DMS 273 treated with DMSO at 0.1 percent for 48 hours (cell line): ENCODE data around the gene PLEKHA6.
A peak's percentile ranks its signal among the peaks of the same experiment; 100 is the strongest.

Experiments
- DNase-seq: peaks from one replicate; lab custom pipeline; 2025; lab: John Stamatoyannopoulos, UW

PLEKHA6 gene, protein sequence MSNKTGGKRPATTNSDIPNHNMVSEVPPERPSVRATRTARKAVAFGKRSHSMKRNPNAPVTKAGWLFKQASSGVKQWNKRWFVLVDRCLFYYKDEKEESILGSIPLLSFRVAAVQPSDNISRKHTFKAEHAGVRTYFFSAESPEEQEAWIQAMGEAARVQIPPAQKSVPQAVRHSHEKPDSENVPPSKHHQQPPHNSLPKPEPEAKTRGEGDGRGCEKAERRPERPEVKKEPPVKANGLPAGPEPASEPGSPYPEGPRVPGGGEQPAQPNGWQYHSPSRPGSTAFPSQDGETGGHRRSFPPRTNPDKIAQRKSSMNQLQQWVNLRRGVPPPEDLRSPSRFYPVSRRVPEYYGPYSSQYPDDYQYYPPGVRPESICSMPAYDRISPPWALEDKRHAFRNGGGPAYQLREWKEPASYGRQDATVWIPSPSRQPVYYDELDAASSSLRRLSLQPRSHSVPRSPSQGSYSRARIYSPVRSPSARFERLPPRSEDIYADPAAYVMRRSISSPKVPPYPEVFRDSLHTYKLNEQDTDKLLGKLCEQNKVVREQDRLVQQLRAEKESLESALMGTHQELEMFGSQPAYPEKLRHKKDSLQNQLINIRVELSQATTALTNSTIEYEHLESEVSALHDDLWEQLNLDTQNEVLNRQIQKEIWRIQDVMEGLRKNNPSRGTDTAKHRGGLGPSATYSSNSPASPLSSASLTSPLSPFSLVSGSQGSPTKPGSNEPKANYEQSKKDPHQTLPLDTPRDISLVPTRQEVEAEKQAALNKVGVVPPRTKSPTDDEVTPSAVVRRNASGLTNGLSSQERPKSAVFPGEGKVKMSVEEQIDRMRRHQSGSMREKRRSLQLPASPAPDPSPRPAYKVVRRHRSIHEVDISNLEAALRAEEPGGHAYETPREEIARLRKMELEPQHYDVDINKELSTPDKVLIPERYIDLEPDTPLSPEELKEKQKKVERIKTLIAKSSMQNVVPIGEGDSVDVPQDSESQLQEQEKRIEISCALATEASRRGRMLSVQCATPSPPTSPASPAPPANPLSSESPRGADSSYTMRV

DNA sequence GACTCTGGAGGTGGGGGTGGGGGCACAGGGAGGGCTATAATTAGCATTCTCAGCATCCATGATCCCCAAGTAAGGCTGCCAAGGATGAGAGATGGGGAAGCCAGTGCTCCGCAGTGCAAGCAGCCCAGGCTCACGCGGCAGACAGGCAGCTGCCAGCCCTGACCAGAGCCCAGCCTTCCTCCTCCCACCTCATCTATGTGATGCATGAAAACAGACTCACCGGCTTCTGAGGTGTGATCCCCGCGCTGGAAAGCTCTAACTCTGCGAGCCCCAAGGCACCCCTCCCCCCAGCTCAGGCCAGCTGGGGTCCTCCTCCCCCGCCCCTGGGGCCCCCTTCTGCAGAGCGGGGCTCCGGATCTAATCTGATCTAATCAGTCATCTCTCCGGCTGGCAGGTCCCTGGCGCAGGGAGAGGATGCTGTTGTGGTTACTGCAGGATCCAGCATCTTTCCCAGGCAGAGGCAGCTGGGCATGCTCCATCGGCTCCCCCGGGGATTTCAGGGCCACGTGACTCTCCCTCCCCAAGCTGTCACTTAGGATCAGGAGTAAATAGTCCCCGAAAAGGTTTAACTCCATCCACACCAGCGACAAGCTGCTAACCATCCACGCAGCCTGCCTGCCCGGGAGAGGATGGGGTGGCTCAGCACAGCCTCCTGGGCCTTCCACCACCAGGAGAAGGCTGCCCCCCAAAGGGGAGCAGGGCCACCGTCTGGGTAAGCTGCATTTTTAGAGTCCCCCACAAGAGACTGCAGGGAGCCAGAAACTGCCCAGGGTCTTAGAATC is at the start of gene PLEKHA6:
Gene PLEKHA6, minus strand, starts transcription at position 456 of the 782 bp plus-strand sequence. CDS start 86,202 bp downstream, outside the sequence.
- peak; percentile 94 for DNase-seq

DNA sequence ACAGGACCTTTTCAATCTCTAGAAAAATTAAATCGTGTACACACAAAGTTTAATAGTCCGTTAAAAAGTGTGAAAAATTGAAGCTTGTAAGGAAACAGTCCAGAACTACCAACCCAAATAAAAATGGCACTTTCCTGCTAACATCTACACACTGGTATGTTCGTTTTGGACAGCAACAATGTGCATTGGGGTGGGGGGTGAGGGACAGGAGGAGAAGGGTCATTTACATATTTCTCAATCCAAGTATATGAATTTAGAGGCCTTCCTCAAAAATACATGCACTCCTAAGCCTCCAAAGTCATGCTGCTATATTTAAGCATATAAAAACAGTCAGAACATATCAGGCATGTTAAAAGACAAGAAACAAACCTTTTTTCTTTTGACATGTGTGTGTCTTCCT is 49.4 kb upstream of the PLEKHA6 start:
- no peak for DNase-seq

DNA sequence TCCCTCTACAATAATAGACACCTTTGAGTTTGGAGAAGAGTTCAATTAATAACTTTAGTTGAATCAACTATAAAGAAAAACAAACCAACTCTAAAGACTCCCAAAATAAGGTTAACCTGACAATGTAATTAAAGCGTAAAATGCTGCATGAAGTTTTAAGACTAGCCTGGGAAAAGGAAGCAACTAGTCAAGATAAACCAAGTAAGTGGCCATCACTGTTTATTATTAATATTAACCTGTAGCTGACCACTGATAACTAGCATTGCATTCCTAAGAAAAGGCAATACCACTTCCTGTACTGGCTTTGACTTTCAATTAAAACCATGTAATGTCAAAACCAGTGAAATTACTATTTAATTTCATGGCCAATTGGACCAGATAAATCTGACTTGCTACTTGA is 48.9 kb upstream of the PLEKHA6 start:
- DNase-seq: no peak

DNA sequence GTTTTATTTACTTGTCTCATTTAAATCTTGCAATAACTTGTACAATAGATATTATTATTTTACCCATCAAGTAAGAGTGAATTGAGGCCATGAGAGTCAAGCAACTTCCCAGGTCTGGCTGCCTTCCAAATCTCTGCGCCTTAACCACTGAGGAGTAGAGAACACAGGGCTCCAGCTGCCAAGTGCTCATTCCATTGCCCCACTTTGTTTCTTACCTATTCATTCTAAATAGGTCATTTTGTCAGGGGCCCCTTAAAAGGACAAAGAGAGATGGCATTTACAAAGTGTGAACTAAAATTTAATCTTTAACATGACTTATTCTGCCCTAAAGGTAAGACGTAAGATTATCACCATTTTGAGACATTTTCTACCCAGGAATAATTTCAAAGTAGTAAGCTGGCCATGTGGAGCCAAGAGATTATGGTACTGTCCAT is 48.4 kb upstream of the PLEKHA6 start:
- DNase-seq: peak; percentile 47

DNA sequence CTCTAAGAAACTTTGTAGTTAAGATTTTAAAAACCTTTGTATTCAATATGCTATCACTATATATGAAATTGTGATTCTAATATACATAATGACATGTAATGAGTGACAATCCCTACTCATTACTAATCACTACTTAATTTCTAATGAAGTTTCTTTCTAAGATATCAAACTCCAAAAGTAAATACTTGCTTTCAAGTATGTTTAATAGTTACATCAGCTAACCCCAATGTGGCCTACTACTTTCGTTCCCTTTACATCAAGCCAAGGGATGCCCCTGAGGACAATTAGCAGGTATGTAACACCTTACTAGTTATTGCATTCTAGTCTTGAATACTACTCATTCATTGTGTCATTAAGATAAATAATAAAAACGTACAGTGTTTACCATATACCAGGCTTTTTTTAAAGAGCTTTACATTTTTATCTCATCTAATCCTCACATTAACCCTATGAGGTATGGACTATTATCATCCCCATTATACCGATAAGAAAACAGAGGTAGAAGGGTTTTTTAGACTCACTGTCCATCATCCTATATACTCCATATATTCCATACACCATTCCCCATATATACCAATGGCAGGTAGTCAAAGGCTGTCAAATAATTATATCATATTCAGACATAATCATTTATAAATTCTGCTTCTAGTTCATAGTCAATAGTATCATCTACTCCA is 47.7 kb upstream of the PLEKHA6 start:
- no peak for DNase-seq

DNA sequence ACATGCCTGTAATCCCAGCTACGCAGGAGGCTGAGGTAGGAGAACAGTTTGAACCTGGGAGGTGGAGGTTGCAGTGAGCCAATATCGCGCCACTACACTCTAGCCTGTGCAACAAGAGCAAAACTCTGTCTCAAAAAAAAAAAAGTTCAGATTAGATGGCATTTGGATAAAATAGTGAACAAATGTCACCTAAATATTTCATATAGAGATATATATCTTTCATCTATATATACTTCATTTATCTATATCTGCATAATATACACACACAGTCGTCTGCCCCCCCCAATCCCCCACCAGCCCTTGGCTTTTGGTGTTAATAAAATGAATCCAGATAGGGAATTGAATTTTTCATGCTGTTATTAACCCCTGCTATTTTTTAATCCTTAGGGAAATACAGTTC is 46.9 kb upstream of the PLEKHA6 start:
- DNase-seq: no peak

DNA sequence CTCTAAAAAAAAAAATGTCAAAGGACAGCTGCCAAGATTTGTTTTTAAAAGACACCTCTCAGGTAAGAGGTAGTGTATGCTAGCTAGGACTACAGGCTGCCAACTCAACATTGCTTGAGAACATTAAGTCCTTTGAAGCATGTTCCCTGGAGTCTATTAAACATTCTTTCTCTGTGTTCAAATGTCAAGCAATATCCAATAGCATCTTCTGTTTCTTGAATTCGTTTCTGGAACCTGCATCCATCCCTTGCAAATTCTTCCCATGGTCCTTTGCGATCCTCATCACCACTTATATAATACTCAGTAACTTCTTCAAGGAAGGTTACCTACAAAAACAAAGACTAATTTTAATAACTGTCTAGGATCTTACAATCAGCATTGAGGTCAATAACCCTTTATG is 46.3 kb upstream of the PLEKHA6 start:
- no peak for DNase-seq

DNA sequence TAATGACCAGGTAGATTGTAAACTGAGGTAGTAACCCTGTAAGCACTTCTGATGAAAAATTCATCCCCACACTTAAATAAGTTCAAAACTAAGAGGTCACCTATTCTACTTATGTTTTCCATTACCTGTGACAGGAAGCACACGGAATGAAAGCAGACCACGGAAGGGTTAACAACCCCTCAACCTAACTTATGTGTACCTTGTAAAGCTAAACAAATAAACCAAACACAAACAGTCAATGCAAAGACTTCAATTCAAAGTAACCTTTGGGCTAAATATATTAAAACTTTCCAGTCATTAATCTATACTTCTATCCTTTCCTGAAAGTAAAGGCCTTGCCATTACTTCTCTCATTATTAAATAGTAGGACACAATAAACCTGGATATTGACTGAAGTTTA is 44.9 kb upstream of the PLEKHA6 start:
- no peak for DNase-seq

DNA sequence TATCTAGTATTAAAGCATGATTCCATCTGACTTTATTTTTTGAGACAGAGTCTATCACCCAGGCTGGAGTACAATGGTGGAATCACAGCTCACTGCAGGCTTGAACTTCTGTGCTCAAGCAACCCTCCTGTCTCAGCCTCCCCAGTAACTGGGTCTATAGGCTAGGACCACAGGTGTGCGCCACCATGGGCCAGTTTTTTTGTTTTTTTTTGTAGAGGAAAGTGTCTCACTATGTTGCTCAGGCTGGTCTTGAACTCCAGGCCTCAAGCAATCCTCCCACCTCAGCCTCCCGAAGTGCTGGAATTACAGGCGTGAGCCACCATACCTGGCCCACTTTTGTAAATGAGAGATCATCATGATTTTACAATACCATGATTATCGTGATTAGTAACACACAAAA is 42.7 kb upstream of the PLEKHA6 start:
- DNase-seq: no peak

DNA sequence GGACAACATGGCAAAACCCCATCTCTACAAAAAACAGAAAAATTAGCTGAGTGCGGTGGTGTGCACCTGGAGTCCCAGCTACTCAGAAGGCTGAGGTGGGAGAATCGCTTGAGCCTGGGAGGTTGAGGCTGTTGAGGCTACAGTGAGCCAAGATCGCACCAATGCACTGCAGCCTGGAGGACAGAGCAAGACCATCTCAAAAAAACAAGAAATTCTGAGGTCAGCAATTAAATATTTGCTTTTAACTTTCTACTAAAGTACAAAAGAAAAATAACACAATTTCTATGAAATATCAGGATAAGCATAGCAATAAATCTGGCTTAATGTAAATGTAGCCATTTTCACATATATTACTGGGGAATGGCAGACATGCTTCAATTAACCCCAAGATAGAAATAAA is 42.0 kb upstream of the PLEKHA6 start:
- no peak for DNase-seq

DNA sequence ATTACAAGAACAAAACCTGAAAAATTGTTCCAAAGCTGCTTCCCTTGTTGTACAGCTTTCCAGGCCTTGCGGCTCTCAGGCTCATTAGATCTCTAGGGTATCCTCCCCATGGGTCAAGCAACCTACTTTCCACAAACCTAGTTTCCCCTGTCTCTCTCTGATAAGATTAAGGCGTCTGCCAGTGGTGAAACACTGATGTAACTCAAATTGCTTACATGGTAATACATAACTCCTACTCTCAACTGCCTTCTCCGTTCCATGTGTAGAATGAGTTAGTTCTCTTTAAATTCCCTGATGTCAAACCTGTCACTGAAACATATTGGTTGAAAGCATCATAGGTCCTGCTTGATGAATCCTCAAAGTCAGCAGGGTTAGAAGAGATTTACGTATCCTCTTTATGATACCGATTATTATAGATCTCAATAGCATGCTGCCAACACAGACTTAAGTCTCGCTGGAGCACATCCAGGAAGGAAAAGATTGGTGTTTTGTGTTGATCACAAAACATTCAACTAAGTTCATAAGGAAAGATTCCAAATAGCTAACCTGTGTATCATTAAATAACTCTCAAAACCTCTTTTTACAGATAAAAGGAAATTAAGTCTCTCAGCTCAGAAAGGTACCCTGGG is 41.3 kb upstream of the PLEKHA6 start:
- DNase-seq: no peak

DNA sequence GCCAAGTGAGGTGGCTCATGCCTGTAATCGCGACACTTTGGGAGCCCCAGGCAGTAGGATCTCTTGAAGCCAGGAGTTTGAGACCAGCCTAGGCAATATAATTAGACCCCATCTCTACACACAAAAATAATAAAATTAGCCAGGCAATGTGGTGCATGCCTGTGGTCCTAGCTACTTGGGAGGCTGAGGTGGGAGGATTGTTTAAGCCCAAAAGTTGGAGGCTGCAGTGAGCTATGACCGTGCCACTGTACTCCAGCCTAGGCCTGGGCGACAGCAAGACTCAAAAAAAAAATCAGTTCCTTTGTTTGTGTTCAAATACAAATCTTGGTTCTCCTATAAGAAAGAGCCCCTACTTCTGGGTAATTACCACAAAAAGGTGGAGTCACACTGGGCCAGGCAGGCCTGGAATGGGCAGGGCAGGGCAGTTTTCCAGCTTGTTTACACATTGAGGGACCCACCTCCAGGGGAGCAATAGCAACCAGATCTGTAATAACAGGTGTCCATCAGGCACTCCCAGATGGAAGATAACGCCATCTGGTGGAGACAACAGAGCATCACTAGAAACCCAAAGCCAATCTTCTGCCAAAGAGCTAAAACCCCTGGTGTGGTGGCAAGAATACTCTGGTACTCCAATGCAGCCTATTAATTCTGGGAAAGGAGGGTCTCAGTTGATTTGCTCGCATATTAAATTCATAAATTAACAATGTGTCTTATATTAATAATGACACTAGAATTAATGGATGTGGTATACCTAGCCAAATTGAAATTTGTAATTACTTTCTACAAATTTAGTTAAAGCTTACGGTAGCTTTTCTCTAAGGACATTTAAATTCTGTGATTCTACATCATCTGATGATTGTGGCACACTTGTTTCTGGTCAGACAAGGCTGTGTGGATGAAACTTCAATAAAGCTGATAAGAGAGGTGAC is 38.7 kb upstream of the PLEKHA6 start:
- peak; percentile 91 for DNase-seq

DNA sequence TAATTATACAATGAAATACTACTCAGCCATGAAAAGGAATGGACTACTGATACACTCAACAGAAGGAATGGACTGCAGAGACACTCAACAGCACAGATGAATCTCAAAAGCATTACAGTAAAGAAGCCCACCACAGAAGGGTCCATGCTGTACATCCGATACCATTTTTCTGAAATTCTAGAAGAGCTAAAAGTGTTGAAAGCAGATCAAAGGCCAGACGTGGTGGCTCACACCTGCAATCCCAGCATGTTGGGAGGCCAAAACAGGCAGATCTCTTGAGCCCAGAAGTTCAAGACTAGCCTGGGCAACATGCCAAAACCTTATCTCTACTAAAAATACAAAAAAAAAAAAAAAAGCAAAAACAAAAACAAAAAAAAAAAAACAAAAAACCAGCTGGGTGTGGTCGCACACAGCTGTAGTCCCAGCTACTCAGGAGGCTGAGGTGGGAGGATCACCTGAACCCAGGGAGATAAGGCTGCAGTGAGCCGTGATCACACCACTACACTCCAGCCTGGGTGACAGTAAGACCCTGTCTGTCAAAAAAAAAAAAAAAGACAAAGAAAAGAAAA is 36.4 kb upstream of the PLEKHA6 start:
- no peak for DNase-seq

DNA sequence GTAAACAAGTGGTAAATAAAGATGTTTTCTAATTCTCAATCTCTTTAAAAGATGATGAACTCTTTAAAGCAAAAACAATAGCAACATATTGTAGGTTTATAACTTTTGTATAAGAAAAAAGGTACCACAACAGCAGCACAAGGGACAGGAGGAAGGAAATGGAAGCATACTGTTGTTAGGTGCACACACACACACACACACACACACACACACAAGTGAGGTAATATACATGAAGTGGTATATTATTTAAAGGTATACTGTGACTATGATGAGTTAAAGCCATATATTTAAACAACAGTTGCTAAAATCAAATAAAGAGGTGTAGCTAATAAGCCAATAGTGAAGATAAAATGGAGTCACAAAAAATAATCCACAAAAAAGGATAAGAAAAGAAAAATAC is 31.9 kb upstream of the PLEKHA6 start:
- DNase-seq: no peak

DNA sequence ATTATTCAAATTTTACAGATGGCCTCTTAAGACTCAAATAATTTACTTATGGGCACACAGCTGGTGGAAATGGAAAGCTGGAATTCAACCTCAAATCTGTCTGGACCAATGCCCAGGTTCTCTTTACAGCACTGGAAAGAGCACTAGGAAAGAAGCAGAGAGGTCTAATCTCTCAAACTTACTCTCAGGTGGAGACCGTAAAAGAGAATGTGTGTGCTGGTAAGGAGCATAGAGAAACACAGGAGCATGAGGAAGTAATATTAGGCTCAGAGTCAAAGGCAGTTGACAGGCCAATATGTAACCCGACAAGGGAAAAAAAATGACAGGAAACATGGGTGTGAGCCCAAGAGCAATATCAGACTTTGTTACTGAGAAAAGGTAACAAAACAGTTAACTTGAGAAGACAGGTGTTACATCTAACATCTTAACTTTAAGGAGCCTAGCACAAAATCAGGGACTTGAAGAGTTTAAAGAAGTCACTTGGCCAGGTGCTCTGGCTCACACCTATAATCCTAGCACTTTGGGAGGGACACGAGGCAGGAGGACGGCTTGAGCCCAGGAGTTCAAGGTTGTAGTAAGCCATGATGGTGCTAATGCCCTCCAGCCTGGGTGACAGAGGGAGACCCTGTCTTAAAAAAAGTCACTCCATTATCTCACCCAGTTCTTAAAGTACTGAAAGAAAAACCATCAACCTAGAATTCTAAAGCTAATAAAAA is 31.2 kb upstream of the PLEKHA6 start:
- peak; percentile 24 for DNase-seq

DNA sequence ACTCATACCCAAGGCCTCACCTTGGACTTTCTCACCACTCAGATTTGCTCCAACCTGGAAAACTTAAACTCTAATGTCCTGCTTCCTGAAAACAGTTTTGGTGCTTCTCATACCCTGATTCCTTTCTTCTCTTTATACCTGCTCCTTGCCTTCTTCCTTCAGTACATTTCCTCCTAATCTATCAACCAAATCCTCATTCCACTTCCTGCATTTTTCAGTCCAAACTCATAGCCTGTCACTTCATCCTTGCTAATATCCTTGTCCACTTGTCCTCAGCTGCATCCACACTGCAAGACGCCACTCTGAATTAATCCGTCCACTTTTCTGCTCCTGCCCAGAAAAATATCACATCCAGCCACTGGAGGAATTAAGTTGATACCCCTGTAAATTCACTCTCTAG is 26.0 kb upstream of the PLEKHA6 start:
- DNase-seq: no peak

DNA sequence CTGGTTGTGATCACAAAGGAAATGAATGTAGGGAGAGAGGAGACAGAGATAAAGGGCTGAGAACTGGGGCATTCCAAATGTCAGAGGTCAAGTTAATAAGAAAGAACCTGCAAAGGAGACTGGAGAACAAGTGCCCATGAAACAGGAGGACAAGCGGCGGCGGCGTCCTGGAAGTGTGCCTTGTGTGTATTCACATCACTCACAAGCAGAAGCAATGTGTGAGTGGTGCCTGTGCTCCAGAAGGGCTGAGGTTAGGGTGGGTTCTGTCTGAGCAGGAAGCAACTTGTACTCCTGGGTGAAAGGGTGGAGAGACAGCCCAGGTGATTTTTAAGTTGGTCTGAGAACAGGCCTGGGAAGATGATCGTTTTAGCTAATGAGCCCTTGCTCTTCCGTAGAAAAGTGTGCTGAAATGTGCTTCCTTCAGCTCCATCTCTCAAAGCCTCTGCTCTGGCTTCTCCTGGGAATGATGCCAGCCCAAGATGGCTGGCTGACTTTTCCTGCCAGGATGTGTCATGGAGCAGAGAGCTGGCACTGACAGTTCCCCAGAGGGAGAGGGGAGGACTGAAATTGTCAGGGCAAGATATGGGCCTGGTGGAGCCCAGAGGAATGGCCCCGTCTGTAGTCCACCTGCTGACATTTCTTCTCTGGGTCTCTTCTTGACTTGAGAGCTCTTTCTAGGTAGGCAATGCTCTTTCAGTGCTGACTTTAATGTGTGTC is 25.1 kb upstream of the PLEKHA6 start:
- DNase-seq: no peak
